ENCODE measurements around the gene JAK3.

JAK3 gene

DNA sequence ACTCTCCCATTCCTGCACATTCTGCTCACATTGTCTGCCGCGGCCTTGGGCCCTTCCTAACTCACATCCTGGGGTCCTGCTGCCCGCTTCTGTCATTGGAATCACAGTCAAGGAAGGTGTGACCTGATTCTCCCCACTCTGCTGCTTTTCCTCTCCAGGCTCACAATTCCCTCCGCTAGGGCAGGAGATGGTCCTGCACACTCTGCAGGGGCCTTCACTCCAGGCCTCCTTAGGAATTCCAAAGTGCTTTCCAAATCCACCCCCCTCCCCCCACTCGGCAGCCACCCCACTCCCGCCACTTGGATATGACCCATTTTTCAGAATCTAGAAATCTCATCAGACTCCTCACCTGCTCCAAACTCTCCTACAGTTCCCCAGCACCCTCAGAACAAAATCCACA, 20.9 kb upstream of the JAK3 start:
- Histone ChIP-seq H3K27ac (no peak overlapping the region), H3K36me3 (peaks cover 10 to 27% (median 23%) of the 10 kb centered on the region in 3 donors), H3K27me3 (peaks cover 5 to 46% of the 10 kb centered on the region in 2 donors), H3K4me3 (no peak overlapping the region), H3K4me1 (peaks cover 0 to 21% (median 11%) of the 10 kb centered on the region in 4 donors), H3K9me3 (no peaks in the 10 kb centered on the region)
- TF ChIP-seq, protein P1, sequence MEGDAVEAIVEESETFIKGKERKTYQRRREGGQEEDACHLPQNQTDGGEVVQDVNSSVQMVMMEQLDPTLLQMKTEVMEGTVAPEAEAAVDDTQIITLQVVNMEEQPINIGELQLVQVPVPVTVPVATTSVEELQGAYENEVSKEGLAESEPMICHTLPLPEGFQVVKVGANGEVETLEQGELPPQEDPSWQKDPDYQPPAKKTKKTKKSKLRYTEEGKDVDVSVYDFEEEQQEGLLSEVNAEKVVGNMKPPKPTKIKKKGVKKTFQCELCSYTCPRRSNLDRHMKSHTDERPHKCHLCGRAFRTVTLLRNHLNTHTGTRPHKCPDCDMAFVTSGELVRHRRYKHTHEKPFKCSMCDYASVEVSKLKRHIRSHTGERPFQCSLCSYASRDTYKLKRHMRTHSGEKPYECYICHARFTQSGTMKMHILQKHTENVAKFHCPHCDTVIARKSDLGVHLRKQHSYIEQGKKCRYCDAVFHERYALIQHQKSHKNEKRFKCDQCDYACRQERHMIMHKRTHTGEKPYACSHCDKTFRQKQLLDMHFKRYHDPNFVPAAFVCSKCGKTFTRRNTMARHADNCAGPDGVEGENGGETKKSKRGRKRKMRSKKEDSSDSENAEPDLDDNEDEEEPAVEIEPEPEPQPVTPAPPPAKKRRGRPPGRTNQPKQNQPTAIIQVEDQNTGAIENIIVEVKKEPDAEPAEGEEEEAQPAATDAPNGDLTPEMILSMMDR (IDR thresholded peaks at IDR 0.05), result no peak
- DNase-seq, result no peak
- intact Hi-C loops (cut with DNase I; ENCODE audit: low total_unique reads), result no loop called here

DNA sequence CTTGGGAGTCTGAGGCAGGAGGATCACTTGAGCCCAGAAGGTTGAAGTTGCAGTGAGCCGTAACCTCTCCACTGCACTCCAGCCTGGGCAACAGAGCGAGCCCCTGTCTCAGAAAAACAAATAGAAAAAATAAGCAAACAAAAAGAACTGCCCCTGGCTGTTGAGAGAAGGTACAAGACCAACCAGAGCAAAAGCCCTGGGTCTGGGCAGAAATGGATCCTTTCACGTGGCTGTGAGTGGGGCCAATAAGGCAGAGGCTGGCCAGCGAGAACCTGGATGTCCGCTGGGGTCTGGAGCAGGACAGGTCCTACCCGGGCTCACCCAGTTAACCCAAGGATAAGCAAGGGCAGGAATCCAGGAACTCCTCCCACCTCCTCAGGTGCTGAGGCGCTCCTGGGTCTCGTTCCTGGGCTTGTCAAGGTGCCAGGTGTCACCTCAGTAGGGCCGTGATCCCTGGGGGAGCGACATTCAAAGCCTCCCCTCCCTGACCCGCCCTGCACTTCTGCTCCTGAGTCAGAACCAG, 19.2 kb upstream of the JAK3 start:
- no peak overlapping the region for H3K4me3 ChIP-seq
- no peak for DNase-seq
- peaks cover 0 to 30% of the 10 kb centered on the region in 2 donors for H3K27me3 ChIP-seq
- H3K4me1 ChIP-seq, result peaks cover 0 to 20% (median 3%) of the 10 kb centered on the region in 4 donors
- TF ChIP-seq, protein P1 (IDR thresholded peaks at IDR 0.05), result no peak
- H3K9me3 ChIP-seq, result no peaks in the 10 kb centered on the region
- H3K36me3 ChIP-seq, result peaks cover 26 to 43% (median 39%) of the 10 kb centered on the region in 3 donors
- H3K27ac ChIP-seq, result no peak overlapping the region
- intact Hi-C loops (cut with DNase I; ENCODE audit: low total_unique reads), result no loop called here

DNA sequence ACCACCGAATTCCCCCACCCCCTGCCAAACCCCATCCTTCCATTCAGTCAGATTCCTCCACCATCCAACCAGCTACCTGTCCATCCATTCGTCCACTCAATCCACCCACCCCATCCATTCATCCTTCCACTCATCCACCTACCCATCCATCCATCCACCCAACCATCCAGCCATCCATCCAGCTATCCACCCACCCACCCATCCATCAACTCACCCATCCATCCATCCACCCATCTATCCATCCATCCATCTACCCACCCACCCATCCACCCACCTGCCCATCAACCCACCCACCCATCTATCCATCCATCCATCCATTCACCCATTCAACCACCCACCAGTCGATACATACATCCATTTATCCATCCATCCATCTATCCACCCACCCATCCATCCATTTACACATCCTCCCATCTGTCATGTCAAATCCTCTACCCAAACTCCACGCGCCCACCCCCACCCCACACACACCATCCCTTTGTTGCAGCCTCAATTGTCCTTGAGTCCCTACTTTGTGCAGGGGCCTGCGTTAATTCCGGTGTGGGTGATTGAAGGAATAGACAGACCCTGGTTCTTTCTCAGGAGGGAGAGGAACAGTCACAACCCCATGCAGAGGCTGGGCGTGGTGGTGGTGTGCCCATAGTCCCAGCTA, 18.7 kb upstream of the JAK3 start:
- H3K36me3 ChIP-seq, result peaks cover 32 to 49% (median 45%) of the 10 kb centered on the region in 3 donors
- H3K4me1 ChIP-seq, result peaks cover 0 to 20% (median 5%) of the 10 kb centered on the region in 4 donors
- no peak for DNase-seq
- peaks cover 0 to 24% of the 10 kb centered on the region in 2 donors for H3K27me3 ChIP-seq
- no peak overlapping the region for H3K4me3 ChIP-seq
- TF ChIP-seq, protein P1 (IDR thresholded peaks at IDR 0.05), result no peak
- intact Hi-C loops (cut with DNase I; ENCODE audit: low total_unique reads), result no loop called here
- H3K27ac ChIP-seq, result no peak overlapping the region
- H3K9me3 ChIP-seq, result no peaks in the 10 kb centered on the region

DNA sequence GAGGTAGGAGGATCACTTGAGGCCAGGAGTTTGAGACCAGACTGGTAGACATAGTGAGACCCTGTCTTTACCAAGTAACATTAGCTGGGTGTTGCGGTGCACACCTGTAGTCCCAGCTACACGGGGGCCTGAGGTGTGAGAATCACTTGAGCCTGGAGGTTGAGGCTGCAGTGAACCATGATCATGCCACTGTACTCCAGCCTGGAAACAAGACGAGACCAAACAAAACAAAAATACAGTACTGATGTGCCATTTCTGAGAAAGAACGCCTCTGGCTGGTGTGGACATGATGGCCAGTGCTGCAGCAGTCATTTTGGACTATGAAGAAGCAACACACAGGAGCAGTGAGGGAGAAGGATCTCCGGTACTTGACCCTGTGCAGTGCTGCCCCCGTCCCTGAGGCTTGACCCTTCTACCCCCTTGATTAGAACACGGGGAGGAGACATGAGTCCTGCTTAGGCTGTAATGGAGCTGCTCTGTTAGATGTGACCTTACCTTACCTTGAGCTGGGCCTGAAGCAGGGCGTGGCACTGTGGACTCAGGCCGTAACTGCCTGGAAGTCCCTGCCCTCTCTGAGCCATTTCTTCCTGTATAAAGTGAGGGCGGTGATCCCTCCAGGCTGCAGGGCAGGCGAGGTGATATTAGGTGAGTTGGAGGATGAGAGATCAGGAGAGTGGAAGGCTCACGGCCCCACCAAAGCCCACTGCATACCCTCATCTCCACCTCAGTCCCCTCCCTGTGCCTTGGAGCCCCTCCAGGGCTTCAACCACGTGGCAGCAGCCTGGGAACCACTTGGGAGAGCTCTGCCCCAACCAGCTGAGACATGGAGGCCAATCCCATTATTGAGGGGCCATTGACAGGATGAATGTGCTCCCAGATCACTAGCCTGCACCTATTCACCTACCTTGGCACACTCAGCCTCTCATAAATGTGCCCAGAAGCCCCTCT, 17.9 kb upstream of the JAK3 start:
- H3K27ac ChIP-seq, result no peak overlapping the region
- H3K4me3 ChIP-seq, result no peak overlapping the region
- no peaks in the 10 kb centered on the region for H3K9me3 ChIP-seq
- DNase-seq, result no peak
- TF ChIP-seq, protein P1 (IDR thresholded peaks at IDR 0.05), result no peak
- H3K27me3 ChIP-seq, result peaks cover 0 to 16% of the 10 kb centered on the region in 2 donors
- peaks cover 3 to 27% (median 13%) of the 10 kb centered on the region in 4 donors for H3K4me1 ChIP-seq
- intact Hi-C loops (cut with DNase I; ENCODE audit: low total_unique reads), result no loop called here
- H3K36me3 ChIP-seq, result peaks cover 34 to 50% (median 47%) of the 10 kb centered on the region in 3 donors

DNA sequence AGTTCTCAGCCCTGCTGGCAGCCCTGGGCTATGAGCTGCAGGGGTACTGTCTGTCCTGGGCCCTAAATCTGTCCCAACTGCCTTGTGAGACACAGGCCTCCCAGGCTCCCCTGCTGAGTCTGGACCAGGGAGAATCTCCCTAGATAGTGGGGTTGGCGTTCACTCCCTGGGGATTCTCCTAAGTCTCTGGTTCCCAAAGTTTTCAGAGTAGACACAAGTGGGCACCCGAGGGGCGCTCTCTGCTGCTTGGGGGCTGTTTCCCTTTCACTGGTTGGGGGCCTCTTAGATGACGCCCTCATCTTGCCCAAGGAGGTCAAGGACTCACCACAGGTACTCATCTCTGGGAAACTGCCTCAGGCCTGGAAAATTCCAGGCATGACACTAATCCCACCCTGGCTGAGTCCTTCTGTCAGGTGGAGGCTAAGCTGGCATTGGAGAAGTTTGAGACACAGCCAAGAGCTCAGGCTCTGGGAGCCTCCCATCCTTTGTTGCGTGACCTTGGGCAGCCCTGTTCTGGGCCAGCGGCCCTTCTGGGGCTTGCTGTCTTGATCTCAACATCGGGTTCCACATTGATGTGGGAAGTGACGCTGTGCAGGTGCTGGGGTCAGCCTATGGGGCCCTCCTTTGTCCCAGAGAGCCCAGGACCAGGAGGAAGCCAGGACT, 15.9 kb upstream of the JAK3 start:
- intact Hi-C loops (cut with DNase I; ENCODE audit: low total_unique reads), result loop anchor here (5.0 kb wide), 1 partner anchor 134 kb away; no protein-coding TSS in a partner anchor
- H3K4me3 ChIP-seq, result no peak overlapping the region
- H3K27ac ChIP-seq, result no peak overlapping the region
- TF ChIP-seq, protein P1 (IDR thresholded peaks at IDR 0.05), result no peak
- peaks cover 5 to 30% (median 18%) of the 10 kb centered on the region in 4 donors for H3K4me1 ChIP-seq
- H3K36me3 ChIP-seq, result peaks cover 34 to 50% (median 47%) of the 10 kb centered on the region in 3 donors
- no peaks in the 10 kb centered on the region for H3K27me3 ChIP-seq
- DNase-seq, result no peak
- no peaks in the 10 kb centered on the region for H3K9me3 ChIP-seq

Data from tibial artery (tissue), 4 donors.